Right renal pelvis (tissue), 4 donors: ENCODE measurements around the gene CRIM1. TPM values are rescaled to one million over a fixed set of nuclear protein-coding genes. Genes with fewer than 3 reads are reported as not detected.

ENCODE experiments used
- DNase-seq, 4 donors: peaks; one replicate each; pipeline ENCODE4 v3.0.0-alpha.2; 2013; ENCODE audit warnings: low read depth in 4 of 4, low spot score in 3 of 4, missing footprints in 1 of 4
- polyA plus RNA-seq, 4 donors: library from polyadenylated mRNA; unstranded; fragments of 120-200 nt; gene quantifications; one replicate each; pipeline ENCODE4 v1.2.1, GENCODE V29; 2013; ENCODE audit not compliant: insufficient read length in 4 of 4

Gene CRIM1
- polyA plus RNA-seq, 4 donors, result 93.5 to 115 (median 103) TPM

DNA sequence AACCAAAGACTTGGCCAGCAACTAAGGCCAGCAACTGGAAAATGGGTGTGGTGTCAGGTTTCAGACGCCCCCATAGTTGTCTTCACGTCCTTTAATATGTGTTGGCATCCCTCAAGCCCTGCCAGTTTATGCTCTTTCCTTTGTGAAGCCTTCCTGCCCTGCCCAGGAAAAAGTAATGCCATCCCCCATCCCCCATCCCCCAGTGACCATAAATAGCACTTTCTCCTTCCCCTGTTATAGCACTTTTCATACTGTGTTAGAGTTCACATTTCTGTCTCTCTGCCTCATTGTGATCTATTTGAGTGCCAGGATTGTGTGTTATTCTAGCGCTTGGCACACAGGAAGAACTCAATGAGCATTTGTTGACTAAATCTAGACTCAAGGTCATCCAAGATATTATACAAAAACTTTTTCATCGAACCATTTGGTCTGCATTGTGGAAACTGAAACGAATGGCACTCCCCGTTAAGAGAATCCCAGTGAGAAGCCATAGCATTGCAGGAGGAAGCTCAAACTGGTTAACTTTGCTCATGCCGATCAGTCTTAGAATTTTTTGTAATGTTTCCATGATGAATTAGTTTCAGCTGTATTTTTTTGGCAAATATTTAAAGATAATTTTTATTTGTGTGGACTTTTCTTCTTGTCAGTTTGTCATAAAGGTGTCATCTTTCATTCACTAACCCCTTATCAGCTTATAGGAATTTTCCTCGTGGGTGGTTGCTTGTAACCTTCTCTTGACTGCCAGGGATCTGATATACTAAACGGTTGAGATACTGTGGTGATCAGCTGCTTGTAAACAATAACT lies 15.7 kb downstream of the CRIM1 start:
- no peak for DNase-seq

DNA sequence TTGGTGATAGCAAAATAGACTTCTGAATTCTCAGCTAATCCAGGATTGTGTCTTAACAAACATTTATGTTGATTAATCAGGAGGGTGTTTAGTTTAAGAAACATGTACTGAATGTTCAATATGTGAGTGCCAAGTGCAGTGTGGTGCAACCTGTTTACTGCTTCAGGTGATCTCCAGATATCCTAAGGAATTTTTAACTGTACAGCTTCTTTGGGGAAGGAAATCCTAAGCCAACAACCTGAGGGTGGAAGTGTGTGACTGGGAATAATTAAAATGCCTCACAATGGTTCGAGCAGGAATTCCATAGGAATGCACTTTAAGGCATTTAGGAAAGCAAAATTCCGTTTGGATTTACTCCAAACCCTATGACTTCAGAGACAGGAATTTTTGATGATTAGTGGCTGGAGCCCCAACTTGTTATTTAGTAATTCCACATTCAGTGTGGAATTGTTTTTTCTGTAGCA lies 16.4 kb downstream of the CRIM1 start:
- DNase-seq, result no peak

DNA sequence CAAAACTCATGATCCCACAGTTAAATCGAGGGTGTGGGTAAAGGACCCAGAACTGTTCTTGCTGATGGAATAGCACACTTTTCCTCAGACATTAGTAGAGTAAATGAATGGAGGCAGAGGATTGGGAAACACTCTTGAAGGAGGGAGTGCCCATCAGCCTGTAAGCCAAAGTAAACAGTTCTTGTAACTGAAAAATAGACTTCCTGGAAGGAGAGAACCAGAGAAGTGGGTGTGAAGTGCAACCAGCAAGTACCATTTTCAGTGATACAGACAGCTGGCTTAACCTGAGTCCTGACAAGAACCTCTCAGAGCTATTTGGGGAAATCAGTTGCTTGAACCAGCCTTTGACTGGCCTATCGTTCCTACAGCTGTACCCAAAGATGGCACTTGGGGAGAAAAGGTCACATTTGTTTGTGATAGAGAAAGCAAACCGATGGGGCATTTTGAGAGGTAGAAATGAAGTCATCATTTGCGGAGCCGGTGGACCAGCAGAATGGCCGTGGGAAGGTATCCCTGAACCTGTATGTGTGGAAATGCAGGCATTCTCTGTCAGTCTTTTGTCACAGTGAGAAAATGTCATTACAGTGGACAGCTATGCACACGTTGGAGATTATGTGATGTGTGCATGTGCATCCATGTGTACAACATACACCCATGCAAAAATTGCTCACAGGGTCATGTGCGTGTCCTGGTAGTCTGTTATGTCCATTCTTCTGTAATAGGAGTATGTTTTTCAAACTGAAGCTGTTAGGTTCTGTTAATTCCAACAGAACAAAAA lies 17.8 kb downstream of the CRIM1 start:
- no peak for DNase-seq

DNA sequence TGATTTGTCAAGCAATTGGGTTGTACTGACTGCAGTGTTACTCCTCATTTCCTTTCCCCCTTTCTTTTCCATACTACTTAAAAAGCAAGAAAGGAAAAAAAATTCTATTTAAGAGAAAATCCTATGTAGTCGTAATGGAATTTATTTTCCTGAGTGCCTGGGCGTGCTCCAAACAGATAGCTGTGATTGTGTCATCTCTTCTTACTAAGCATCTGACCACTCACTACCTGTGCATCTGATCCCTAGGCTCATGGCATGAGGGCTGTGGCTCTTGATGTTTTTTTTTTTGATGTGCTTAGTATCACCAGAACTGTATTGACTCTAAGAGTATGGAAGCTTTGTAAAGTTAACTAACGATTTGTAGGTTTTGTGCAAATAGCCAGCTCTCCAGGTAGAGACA lies 19.0 kb downstream of the CRIM1 start:
- DNase-seq, result no peak

DNA sequence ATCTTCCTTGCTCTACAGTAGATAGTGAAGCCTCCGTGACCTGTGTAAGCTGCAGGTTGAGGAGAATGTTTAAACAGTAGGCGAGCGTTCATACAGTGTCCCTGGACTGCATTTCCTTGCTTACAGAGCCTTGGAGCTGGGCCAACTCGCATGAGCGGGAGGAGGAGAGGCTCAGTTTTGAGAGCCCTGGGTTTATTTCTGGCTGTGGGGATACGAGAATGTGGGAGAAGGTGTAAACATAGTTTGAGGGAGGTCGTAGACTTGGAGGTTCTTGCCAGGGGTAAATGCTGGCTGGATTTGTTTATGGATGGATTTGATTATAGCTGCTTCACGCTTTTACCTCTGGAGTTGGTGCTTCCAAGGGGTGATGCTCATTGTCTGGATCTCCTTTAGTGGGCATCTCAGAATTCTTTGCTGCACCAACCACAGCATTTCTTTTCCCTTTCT lies 20.8 kb downstream of the CRIM1 start:
- peak in 1 of 4 donors; percentile 55 for DNase-seq

DNA sequence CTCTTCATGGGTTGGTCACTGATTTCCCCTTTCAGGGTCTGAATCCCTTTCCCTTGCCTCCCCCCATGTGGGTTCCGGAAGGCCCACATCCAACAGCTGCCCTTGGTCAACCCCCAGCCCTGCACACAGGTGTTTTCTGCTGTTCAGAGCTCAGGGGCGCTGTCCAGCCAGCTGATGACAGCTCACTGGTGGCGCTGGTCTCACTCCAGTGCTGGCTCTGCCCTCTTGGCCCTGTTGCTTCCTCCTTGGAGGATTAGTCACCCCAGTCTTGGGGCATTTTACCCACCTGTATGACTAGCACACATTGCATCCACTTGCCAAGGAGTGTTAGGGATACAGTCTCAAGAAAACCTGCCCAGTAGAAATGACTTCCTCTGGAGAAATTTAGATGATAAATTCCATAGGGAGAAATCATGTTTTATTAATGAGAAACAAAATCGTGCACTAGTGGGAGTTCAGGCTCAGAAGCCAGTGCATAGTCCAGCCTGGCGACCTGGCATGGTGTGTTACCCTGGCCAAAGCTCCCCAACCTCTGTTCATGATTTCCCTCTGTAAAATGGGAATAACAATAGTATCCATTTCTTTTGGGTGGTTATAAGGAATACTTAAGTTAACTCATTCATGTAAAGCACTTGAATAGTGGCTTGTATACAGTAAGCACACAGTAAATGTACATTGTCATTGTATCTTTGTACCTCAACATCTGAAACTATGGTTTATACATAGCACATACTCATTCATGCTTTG lies 21.6 kb downstream of the CRIM1 start:
- no peak for DNase-seq

DNA sequence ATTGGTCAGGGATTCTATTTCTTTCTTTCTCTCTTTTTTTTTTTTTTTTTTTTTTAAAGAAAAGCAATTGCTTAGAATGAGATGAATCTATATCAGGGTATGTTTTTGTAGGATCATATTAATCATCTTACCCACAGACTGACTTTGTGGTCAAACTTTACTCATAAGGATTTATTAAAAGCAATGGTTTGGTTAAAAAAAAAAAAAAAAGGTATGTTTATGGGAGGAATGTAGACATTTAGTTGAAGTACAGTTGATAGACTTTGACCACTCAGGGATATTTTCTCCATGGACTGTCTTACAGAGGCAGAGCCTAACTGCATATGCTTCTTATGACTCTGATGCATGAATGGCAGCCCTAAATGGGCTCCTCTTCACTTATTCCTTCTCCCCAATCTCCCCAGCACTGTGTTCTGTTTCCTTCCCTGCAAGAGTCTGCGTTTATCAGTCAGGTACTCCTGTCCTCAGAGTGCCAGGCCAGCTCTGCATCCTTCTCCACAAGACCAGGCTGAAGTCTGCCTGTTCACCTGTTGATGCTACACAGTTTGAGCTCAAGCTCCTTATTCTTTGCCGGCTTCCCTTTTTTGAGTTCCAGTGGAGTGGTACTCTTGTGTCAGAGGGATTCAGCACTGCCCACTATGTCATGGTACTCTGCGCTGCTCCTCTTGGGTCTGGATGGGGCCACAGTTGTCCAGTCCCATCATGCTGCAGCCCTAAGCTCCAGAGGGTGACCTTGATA lies 24.3 kb downstream of the CRIM1 start:
- no peak for DNase-seq

DNA sequence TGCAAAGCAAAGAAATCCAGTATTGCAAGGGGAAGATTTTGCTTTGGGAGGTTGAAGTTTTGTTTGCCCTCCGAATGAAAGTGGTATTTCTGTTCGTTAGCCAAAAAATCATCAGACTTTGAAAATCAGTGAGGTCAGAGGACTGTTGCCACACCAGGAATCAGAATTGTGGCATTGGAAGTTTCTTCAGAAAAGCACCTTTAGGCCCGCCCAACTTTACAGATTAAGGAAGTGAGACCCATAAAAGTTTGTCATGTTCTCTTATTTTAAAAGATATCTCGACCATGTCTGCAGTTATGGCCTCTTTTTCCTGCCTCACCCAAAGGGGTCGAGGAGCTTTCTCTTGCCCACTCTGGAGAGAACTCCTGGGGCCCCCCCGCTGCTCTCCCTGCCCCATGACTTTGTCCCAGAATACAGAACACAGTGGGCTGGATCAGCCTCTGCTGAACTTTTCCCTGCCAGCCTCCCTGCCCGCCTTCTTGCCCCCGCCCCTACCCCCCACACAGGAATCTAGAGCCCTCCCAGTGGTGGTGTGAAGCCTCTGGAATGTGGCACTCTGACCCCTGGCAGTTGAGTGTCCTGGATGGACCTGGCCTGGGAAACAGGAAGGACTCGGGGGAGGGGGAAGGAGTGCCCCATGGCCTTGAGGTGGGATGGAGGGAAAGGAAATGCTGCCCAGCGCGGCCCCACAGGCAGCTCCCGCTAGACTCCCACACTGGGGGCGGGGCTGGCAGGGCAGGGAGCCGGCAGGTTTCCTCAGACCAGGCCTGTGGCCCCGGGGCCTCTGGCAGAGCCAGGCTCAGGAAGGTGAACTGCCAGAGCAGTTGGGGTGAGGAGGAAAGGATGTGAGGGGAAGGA lies 25.3 kb downstream of the CRIM1 start:
- DNase-seq, result no peak

DNA sequence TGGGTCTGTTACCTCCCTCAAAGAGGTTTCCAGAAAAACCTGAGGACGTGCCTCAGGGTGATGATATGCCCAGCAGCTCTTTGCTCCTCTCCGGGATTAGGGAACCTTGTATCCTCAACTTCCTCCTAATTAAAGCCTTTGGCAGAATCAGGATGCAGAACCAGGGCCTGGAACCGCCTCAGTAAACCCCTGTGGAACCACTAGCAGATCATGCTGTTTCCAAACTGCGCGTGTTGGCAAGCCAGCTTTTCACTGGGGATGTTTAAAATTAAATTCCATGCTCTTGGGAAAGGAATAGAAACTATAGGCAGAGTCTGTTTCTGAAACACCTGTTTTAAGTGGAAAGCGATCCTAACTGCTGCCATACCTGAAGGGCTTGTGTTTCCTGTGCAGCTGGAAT lies 26.4 kb downstream of the CRIM1 start:
- DNase-seq, result no peak

DNA sequence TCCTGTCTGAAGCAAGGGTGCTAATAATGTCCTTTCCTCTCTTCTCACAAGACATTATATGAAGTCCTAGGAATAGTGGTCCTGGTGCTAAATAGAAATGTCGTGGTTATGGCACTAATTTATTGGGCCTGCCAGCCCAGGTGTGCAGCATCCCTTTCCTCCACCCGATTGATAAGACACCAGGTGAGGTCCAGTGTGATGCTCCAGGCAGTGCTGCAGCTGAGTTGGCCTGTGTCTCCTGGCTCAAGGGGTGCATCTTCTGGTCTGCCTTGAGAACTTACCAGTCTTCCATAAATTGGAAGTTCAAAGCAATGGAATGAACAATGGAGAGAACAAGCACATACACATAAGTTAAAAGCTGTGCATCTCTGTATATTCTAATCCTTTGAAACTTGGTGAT lies 26.9 kb downstream of the CRIM1 start:
- no peak for DNase-seq

DNA sequence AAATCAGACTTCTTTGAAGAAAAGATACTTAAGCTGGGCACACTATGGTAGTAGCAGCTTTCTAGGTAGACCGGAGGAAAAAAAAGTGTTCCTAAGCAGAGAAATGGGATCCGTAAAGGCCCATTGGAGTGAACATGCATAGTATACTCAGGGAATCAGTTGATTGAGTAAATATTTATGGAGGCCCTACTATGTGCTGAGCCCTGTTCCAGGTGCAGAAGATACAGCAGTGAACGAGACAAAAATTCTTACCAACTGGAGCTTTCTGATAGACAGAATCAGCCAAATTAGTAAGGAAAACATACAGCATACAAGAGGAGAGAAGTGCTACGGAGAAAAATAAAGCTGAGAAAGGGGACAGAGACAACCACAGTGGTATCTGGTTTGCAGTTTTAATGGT lies 28.1 kb downstream of the CRIM1 start:
- no peak for DNase-seq

DNA sequence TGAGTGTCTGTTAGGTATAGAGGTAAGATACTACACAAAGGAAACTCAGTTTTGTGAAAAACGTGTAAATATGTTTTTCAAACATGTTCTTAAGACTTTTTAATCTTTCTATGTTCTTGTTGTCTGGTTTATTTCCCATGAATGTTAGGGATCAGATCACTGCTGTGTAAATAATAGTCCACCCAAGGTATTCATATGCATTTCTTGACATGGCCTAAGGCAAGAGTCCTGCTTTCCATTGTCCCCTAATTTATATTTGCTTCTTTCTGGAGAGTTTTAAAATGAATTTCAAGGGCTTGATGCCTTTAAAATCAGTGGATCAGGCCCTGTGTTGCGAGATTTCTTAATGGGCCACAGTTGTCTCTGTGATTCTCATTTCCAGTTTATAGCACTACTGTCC lies 28.9 kb downstream of the CRIM1 start:
- DNase-seq, result no peak

DNA sequence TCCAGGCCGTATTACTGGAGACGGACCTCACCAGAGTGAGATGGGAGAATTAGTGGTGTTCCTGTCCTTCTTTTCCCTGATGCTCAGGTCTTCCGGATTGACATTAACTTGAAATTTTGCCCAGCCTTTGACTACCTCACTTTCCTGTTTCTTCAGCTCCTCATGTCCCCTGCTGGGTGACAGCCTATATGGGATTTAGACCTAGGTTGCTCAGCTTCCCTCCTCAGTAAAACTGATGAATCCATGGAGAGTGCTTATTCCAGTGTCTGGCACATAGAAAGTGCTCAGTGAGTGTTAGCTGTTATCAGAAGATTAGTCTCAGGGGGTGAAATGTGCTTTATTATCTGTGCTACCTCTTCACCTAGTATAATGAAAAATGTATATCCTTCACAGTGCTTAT lies 30.0 kb downstream of the CRIM1 start:
- DNase-seq, result no peak

DNA sequence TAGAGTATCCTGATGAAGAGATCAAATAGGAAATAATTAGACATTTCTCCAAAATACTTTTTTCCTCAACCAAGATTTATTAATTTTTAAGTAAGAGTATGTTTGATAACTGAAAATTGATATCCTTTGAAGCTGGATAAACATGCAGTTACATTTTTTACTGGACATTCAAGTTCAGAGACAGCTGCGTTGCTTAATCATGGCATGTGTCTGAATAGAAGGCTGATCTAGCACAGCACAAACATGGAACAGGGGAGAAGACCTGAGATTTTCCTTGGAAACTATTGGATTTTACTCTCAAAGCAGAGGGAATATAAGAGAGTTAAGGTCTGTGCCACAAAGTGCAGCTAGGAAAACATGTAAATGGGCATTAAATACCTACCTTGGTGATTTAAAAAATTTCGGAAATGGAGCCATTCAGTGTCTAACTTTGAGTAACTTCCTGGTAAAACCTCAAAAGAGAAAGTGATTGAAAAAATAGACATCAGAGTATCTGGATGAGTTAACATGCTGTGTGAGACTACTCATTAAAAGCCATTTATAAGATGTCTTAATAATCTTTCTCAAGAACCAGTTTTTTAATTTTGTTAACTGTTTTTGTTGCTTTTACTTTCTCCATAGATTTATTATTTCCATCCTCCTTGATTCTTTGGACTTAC lies 31.8 kb downstream of the CRIM1 start:
- DNase-seq, result no peak

DNA sequence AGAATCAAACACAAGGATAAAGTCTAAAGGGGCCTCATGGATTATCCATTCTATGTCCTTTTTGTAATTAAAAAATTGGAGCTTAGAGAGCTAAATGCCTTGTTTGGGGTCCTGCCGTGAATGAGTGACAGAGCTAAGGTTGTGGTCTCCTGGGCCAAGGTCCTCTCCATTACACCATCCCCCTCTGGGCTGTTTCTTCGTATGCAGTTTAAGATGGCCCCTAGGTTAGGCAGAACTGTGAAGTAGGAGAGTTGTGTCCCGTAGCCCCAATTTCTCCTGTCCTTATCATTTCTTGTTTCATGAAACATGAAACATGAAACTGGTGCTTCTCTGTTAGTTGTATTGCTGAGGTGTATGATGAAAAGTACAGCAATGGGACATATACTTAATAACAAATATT lies 32.9 kb downstream of the CRIM1 start:
- no peak for DNase-seq

DNA sequence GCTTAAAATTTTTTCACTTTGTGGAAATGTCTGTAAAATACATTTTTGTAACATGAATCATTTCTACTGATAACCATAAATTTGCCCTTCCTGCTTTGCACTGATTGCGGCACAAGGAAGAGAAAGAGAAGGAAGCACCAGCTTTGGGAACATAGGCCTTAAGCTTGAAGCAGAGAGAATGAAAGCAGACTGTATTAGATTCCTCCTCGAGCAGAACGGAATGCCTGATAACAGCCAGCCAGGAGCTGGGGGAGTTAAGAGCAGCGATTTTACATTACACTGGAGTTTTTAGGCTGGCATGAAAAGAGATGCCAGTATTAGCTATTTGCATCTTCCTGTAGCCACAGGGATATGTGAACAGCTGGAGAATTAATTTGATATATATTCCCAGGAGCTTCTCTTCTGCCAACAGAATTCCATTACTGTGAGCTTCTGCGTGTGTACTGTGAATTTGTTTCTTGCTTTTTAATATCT lies 33.5 kb downstream of the CRIM1 start:
- no peak for DNase-seq

DNA sequence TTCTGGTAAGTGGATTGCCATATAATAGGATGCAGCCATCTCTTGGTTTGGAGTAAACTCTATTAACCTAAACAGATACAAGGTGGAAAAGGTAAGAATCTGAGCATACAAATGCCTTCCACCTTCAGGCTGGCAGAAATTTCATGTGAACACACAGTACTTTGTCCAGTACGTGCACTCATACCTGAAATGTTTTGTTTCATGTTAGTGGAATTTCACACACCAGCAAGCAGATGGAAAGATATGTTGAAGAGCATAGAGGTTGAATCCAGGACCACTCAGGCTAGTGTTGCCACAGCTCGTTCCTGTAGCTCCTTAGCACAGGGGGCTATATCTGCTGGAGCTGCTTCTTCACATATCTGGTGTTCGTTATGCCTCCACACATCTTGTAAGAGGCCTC lies 34.0 kb downstream of the CRIM1 start:
- no peak for DNase-seq

DNA sequence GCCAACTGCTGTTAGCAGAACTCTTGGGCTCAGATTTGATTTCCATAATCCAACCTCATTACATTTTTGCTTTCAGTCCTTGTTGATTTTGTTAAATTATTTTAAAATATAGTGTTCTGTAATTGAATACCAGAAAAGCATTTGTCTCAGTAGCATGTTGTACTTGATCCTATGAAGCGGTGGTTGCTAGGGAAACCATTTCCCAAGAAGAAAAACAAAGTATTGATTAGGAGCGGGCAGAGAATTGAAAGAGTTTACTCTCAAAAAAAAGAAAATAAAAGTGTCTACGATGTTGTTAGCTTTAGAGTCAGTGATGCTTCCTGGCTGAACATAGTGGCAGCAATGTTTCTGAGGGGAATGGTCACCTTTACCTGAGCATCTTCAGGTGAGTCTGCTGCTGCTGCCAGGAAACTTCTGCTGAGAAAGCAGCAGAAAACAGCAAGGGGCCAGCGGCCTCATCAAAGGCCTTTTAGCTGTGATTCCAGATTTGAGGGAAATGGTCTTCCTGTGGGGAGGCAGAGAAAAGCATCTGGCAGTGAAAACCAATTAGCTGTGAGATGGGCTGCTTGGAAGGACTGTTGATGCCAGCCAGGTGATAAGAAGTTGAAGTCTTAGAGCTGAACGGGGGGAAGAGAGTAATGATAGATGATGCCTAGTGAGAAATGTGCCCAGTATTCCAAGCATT lies 37.1 kb downstream of the CRIM1 start:
- DNase-seq, result no peak
